Effector memory CD8-positive, alpha-beta T cell (primary cell): ENCODE results near the gene ZNF652.

Experiments
- ATAC-seq: fragments of 150-1000 bp; cut with Tn5 transposase; replicated peaks from 2 replicates; pipeline ENCODE4 v1.10.0; 2021; ENCODE audit warnings: mild to moderate bottlenecking, moderate library complexity
- DNase-seq, 3 experiments: peaks; one replicate each; pipeline ENCODE4 v3.0.0; 2021
- H3K27ac Mint-ChIP-seq, 2 donors: one replicate each; pipeline ENCODE4 v1.8.0; 2022; ENCODE audit warnings: mild to moderate bottlenecking in 2 of 2, mixed read lengths in 2 of 2, moderate library complexity in 2 of 2
- H3K27me3 Mint-ChIP-seq, 2 donors: one replicate each; pipeline ENCODE4 v1.8.0; 2022; ENCODE audit warnings: mixed read lengths in 2 of 2
- H3K36me3 Mint-ChIP-seq: one replicate; pipeline ENCODE4 v1.8.0; 2022; ENCODE audit warnings: mild to moderate bottlenecking, moderate library complexity, mixed read lengths; ENCODE audit not compliant: insufficient read depth
- H3K4me1 Mint-ChIP-seq, 2 donors: one replicate each; pipeline ENCODE4 v1.8.0; 2022; ENCODE audit warnings: low read depth in 2 of 2, mixed read lengths in 2 of 2
- H3K4me3 Mint-ChIP-seq, 2 donors: one replicate each; pipeline ENCODE4 v1.8.0; 2022; ENCODE audit warnings: mild to moderate bottlenecking in 2 of 2, mixed read lengths in 2 of 2, moderate library complexity in 2 of 2
- H3K9me3 Mint-ChIP-seq, 2 donors: one replicate each; pipeline ENCODE4 v1.8.0; 2022; ENCODE audit warnings: mixed read lengths in 2 of 2

The ZNF652 gene

GRCh38 chr17:49252148-49252695 lies 109.8 kb downstream of the ZNF652 start:
- no peak overlapping the region for H3K4me3 Mint-ChIP-seq
- H3K36me3 Mint-ChIP-seq = peaks cover 1% of the 10 kb centered on the region
- peaks cover 13 to 20% of the 10 kb centered on the region in 2 donors for H3K27me3 Mint-ChIP-seq
- no peak for DNase-seq
- H3K9me3 Mint-ChIP-seq = no peaks in the 10 kb centered on the region
- no peaks in the 10 kb centered on the region for H3K4me1 Mint-ChIP-seq
- no peak overlapping the region for H3K27ac Mint-ChIP-seq
- no peak for ATAC-seq

GRCh38 chr17:49249890-49250522 lies 112.0 kb downstream of the ZNF652 start:
- DNase-seq = no peak
- Mint-ChIP-seq H3K36me3 (peaks cover 4% of the 10 kb centered on the region), H3K4me3 (no peak overlapping the region), H3K4me1 (no peaks in the 10 kb centered on the region), H3K9me3 (no peaks in the 10 kb centered on the region), H3K27ac (no peak overlapping the region), H3K27me3 (peaks cover 13 to 28% of the 10 kb centered on the region in 2 donors)
- ATAC-seq = no peak

- ATAC-seq (no peak), DNase-seq (no peak)
- Mint-ChIP-seq H3K4me1 (no peaks in the 10 kb centered on the region), H3K9me3 (no peaks in the 10 kb centered on the region), H3K36me3 (peaks cover 7% of the 10 kb centered on the region), H3K27me3 (peaks cover 13 to 28% of the 10 kb centered on the region in 2 donors), H3K27ac (no peak overlapping the region), H3K4me3 (no peak overlapping the region)
Measured at GRCh38 chr17:49249292-49249794, 112.7 kb downstream of the ZNF652 start.

- ATAC-seq (no peak), DNase-seq (no peak)
- Mint-ChIP-seq H3K27ac (no peak overlapping the region), H3K4me3 (no peak overlapping the region), H3K36me3 (peaks cover 9% of the 10 kb centered on the region), H3K4me1 (no peaks in the 10 kb centered on the region), H3K9me3 (no peaks in the 10 kb centered on the region), H3K27me3 (peaks cover 13 to 28% of the 10 kb centered on the region in 2 donors)
Measured at GRCh38 chr17:49247944-49248343, 114.1 kb downstream of the ZNF652 start.

- DNase-seq = no peak
- Mint-ChIP-seq H3K4me1 (no peaks in the 10 kb centered on the region), H3K4me3 (no peak overlapping the region), H3K9me3 (no peaks in the 10 kb centered on the region), H3K27me3 (peaks cover 13 to 28% of the 10 kb centered on the region in 2 donors), H3K36me3 (peaks cover 9% of the 10 kb centered on the region), H3K27ac (no peak overlapping the region)
- ATAC-seq = no peak
Measured at GRCh38 chr17:49244839-49245238, 117.2 kb downstream of the ZNF652 start.
